ENCODE data around the gene AGK. TPM values are rescaled to one million over a fixed set of nuclear protein-coding genes. Genes with fewer than 3 reads are reported as not detected.

The AGK gene
- total RNA-seq, 1 experiment from 2014 or later: 44.1 TPM

DNA sequence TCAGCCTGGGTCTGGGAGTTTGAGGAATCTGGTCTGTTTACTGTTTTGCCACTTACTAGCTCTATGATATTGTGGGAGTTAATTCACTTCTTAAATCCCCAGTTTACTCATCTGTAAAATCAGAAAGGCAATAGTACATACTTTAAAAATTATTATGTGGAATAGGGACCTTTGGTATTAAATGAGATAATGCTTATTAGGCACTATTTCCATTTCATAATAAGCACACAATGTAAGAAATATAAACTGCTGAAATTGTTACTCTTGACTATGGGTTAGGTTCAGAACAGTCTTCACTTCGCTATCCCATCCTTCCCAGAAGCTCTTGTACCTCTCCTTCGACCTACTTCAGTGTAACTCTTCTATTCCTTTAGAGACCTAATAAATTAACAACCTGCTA, 47.2 kb downstream of the AGK start:
- Histone ChIP-seq H3K27me3 (ENCODE audit: insufficient read depth, low read depth) (no peaks in the 10 kb centered on the region), H2AFZ (no peak overlapping the region), H3K36me3 (ENCODE audit: low read depth) (no peaks in the 10 kb centered on the region), H3K4me2 (no peak overlapping the region), H3K27ac (no peak overlapping the region), H3K9me2 (ENCODE audit: insufficient read depth) (no peaks in the 10 kb centered on the region), H3K4me3 (no peak overlapping the region), H3K9me3 (ENCODE audit: insufficient read depth, low read depth) (no peaks in the 10 kb centered on the region), H4K20me1 (ENCODE audit: insufficient read depth) (no peaks in the 10 kb centered on the region), H3K4me1 (replicated peaks; ENCODE audit: insufficient read depth) (no peaks in the 10 kb centered on the region), H3F3A (ENCODE audit: insufficient read depth, low read depth) (no peaks in the 10 kb centered on the region), H3K79me2 (ENCODE audit: low read depth) (no peaks in the 10 kb centered on the region)
- intact Hi-C loops (cut with micrococcal nuclease; ENCODE audit: unreplicated experiment): no loop called here
- TF ChIP-seq, protein P1, sequence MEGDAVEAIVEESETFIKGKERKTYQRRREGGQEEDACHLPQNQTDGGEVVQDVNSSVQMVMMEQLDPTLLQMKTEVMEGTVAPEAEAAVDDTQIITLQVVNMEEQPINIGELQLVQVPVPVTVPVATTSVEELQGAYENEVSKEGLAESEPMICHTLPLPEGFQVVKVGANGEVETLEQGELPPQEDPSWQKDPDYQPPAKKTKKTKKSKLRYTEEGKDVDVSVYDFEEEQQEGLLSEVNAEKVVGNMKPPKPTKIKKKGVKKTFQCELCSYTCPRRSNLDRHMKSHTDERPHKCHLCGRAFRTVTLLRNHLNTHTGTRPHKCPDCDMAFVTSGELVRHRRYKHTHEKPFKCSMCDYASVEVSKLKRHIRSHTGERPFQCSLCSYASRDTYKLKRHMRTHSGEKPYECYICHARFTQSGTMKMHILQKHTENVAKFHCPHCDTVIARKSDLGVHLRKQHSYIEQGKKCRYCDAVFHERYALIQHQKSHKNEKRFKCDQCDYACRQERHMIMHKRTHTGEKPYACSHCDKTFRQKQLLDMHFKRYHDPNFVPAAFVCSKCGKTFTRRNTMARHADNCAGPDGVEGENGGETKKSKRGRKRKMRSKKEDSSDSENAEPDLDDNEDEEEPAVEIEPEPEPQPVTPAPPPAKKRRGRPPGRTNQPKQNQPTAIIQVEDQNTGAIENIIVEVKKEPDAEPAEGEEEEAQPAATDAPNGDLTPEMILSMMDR (conservative IDR thresholded peaks at IDR 0.05): no peak
- TF ChIP-seq EZH2 (IDR thresholded peaks at IDR 0.05; ENCODE audit: low read depth): no peak
- ChIA-PET CTCF (no interaction called here), POLR2A (ENCODE audit: unreplicated experiment) (no interaction called here)
- DNase-seq: no peak
- BruUV-seq (replicated peaks): no TSS peak

DNA sequence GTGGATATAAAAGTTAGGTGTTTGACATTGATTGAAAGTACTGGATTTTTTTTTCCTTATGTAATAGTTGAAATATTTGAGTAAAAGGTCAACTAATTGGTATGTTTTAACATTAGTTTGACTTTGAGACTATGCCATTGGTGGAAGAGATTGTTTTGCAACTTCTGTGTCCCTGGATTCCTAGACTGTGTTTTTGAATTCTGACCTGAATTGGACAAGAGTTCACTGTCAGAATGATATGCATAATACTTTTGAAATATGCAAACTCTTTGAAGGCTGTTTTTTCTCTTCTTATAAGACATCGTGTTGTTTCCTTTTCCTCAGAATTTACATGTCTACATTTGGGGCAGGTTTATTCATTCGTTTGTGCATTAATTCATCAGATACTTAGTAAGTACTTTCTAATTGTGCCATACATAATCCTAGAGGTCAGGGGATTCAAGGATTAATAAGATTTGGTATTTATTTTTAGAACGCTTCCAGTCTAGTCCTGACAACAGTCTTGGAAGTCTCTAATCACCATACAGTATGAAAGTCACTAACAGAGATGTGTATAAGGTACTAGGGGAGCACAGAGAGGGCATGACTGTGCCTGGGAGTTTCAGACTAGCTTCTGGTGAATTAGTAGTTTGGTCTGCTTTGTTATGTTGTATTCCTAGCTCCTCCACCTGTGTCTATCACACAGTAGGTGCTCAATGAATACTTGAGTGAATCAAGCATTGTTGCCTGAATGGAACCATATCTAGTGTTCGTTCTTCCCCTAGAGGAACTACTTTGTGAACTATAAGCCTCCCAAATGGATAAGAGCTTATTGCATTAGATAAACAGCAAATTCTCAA, 49.2 kb downstream of the AGK start:
- Histone ChIP-seq H4K20me1 (ENCODE audit: insufficient read depth) (no peaks in the 10 kb centered on the region), H3K36me3 (ENCODE audit: low read depth) (no peaks in the 10 kb centered on the region), H3K4me3 (no peak overlapping the region), H3K4me1 (replicated peaks; ENCODE audit: insufficient read depth) (no peaks in the 10 kb centered on the region), H3K9me3 (ENCODE audit: insufficient read depth, low read depth) (no peaks in the 10 kb centered on the region), H3F3A (ENCODE audit: insufficient read depth, low read depth) (no peaks in the 10 kb centered on the region), H3K9me2 (ENCODE audit: insufficient read depth) (no peaks in the 10 kb centered on the region), H2AFZ (no peak overlapping the region), H3K27ac (no peak overlapping the region), H3K4me2 (no peak overlapping the region), H3K79me2 (ENCODE audit: low read depth) (no peaks in the 10 kb centered on the region), H3K27me3 (ENCODE audit: insufficient read depth, low read depth) (no peaks in the 10 kb centered on the region)
- intact Hi-C loops (cut with micrococcal nuclease; ENCODE audit: unreplicated experiment): no loop called here
- CTCF ChIA-PET: no interaction called here
- no peak for DNase-seq
- BruUV-seq (replicated peaks): no TSS peak
- TF ChIP-seq, protein P1 (conservative IDR thresholded peaks at IDR 0.05): no peak
- no peak for TF ChIP-seq EZH2 (IDR thresholded peaks at IDR 0.05; ENCODE audit: low read depth)
- POLR2A ChIA-PET (ENCODE audit: unreplicated experiment): no interaction called here

DNA sequence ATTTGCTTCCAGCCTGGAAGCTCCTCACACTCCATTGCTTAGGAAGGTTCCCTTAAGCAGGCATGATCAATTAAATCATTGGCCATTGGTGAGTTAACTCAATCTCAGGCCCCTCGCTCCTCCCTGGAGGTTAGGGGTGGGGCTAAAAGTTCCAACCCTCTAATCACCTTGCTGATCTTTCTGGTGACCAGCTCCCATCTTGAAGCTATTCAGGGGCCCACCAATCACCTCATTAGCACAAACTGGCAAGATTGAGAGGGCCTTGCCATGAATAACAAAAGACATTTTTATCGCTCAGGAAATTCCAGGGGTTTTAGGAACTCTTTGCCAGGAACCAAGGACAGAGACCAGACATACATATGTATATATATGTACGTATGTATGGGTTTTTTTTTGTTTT, 58.4 kb downstream of the AGK start:
- CTCF ChIA-PET: no interaction called here
- Histone ChIP-seq H3K9me2 (ENCODE audit: insufficient read depth) (no peaks in the 10 kb centered on the region), H3K4me2 (no peak overlapping the region), H3K9me3 (ENCODE audit: insufficient read depth, low read depth) (no peaks in the 10 kb centered on the region), H4K20me1 (ENCODE audit: insufficient read depth) (no peaks in the 10 kb centered on the region), H3K4me1 (replicated peaks; ENCODE audit: insufficient read depth) (no peaks in the 10 kb centered on the region), H3K27me3 (ENCODE audit: insufficient read depth, low read depth) (no peaks in the 10 kb centered on the region), H3K79me2 (ENCODE audit: low read depth) (no peaks in the 10 kb centered on the region), H3K36me3 (ENCODE audit: low read depth) (peaks cover 11% of the 10 kb centered on the region; the same call in 1 of the 2 replicates), H3K4me3 (no peak overlapping the region), H3K27ac (no peak overlapping the region), H3F3A (ENCODE audit: insufficient read depth, low read depth) (no peaks in the 10 kb centered on the region), H2AFZ (no peak overlapping the region)
- POLR2A ChIA-PET (ENCODE audit: unreplicated experiment): no interaction called here
- intact Hi-C loops (cut with micrococcal nuclease; ENCODE audit: unreplicated experiment): loop anchor here (5.0 kb wide), 1 partner anchor 52 kb away; no protein-coding TSS in a partner anchor
- DNase-seq: peak in 1 of 2 experiments; percentile 13
- TF ChIP-seq, protein P1 (conservative IDR thresholded peaks at IDR 0.05): no peak
- TF ChIP-seq EZH2 (IDR thresholded peaks at IDR 0.05; ENCODE audit: low read depth): no peak
- BruUV-seq (replicated peaks): no TSS peak

Measured in PC-9 (cell line).